A549 (cell line): ENCODE measurements around the gene C2. TPM values are rescaled to one million over a fixed set of nuclear protein-coding genes. Genes with fewer than 3 reads are reported as not detected.
A peak's percentile ranks its signal among the peaks of the same experiment; 100 is the strongest.

ENCODE experiments used
- ATAC-seq, 2 experiments: fragments of 200-7000 bp in 1 of 2; fragments of >200 bp in 1 of 2; cut with Nextera tagmentation in 1 of 2; cut with Tn5 transposase in 1 of 2; 3 replicates each; pipeline versions ENCODE4 v1.8.0 to v1.9.1; 2018 to 2020; ENCODE audit warnings: mild to moderate bottlenecking in 1 of 2, moderate library complexity in 1 of 2
- CTCF ChIA-PET: fragments of 300-600 bp; sonication (Branson Sonifier 250); formaldehyde crosslinking; extraction: SDS; loops from one replicate; lab custom pipeline; 2021; ENCODE audit warnings: antibody characterized with exemption, inconsistent platforms; lab: Yijun Ruan, JAX
- POLR2A ChIA-PET: fragments of 350-600 bp; formaldehyde crosslinking; extraction: SDS; loops from one replicate; lab custom pipeline; 2021; ENCODE audit warnings: antibody characterized with exemption, inconsistent platforms; lab: Yijun Ruan, JAX
- DNase-seq, 2 experiments: peaks; one replicate each; pipeline versions ENCODE4 v3.0.0 to v3.0.0-alpha.2; 2011 to 2016; ENCODE audit warnings: low read depth in 1 of 2, low spot score in 1 of 2
- FAIRE-seq: peaks from 2 replicates; lab custom pipeline; 2011; peaks lifted over from hg19 to GRCh38; lab: Jason Lieb, UNC
- H3K27ac ChIP-seq, 2 experiments: fragments of >200 bp; sonication (Bioruptor Twin); formaldehyde crosslinking; 3 replicates each; pipeline ENCODE4 v1.5.1; 2016 to 2017
- H3K4me1 ChIP-seq: fragments of >200 bp; sonication (Bioruptor Twin); formaldehyde crosslinking; 3 replicates; pipeline ENCODE4 v1.6.1; 2016
- H3K4me2 ChIP-seq: fragments of >200 bp; sonication (Bioruptor Twin); formaldehyde crosslinking; 3 replicates; pipeline ENCODE4 v1.6.1; 2016
- H3K4me3 ChIP-seq: fragments of >200 bp; sonication (Bioruptor Twin); formaldehyde crosslinking; 3 replicates; pipeline ENCODE4 v1.5.1; 2016
- H3K9me3 ChIP-seq: fragments of >200 bp; sonication (Bioruptor Twin); formaldehyde crosslinking; 3 replicates; pipeline ENCODE4 v1.6.1; 2016
- ATOH8 ChIP-seq: fragments of 250-450 bp; sonication (Bioruptor Pico); IDR thresholded peaks from 2 replicates; pipeline ENCODE4 v1.5.0; 2020; ENCODE audit warnings: low read depth, mild to moderate bottlenecking, moderate library complexity
- CBX2 ChIP-seq: fragments of 200-600 bp; sonication (generic); IDR thresholded peaks from 2 replicates; pipeline ENCODE4 v1.6.1; 2016; ENCODE audit warnings: low read depth, mild to moderate bottlenecking, borderline replicate concordance
- CHD2 ChIP-seq: fragments of 150-350 bp; IDR thresholded peaks from 2 replicates; pipeline ENCODE4 v1.6.1; 2014; ENCODE audit warnings: low read length; ENCODE audit not compliant: partially characterized antibody
- CTCF ChIP-seq: fragments of >200 bp; sonication (Bioruptor Twin); formaldehyde crosslinking; IDR thresholded peaks from 3 replicates; pipeline ENCODE4 v1.5.1; 2016
- E2F6 ChIP-seq: IDR thresholded peaks from 2 replicates; pipeline ENCODE4 v1.6.1; 2012; ENCODE audit warnings: low read depth, borderline replicate concordance
- ESRRA ChIP-seq: fragments of 150-350 bp; IDR thresholded peaks from 2 replicates; pipeline ENCODE4 v1.6.1; 2014; ENCODE audit warnings: mild to moderate bottlenecking, low read length, borderline replicate concordance
- FOSB ChIP-seq: fragments of 250-450 bp; sonication (Bioruptor Pico); IDR thresholded peaks from 2 replicates; pipeline ENCODE4 v1.5.0; 2020; ENCODE audit warnings: mild to moderate bottlenecking, moderate library complexity
- HDAC2 ChIP-seq: fragments of 200-600 bp; sonication (generic); IDR thresholded peaks from 2 replicates; pipeline ENCODE4 v1.6.1; 2016
- KDM1A ChIP-seq: fragments of 200-600 bp; sonication (generic); IDR thresholded peaks from 2 replicates; pipeline ENCODE4 v1.6.1; 2016; ENCODE audit warnings: low read depth, mild to moderate bottlenecking
- MAZ ChIP-seq: fragments of 150-350 bp; IDR thresholded peaks from 2 replicates; pipeline ENCODE4 v1.6.1; 2014; ENCODE audit warnings: antibody characterized with exemption, low read depth, low read length, borderline replicate concordance
- NFE2L2 ChIP-seq: fragments of 150-350 bp; conservative IDR thresholded peaks from 2 replicates; pipeline ENCODE4 v1.6.1; 2014; ENCODE audit warnings: low read length
- PBX3 ChIP-seq: IDR thresholded peaks from 2 replicates; pipeline ENCODE4 v1.6.1; 2012
- PHF8 ChIP-seq: fragments of 200-600 bp; sonication (generic); IDR thresholded peaks from 2 replicates; pipeline ENCODE4 v1.6.1; 2016; ENCODE audit warnings: low read depth, mild to moderate bottlenecking, antibody characterized with exemption, moderate library complexity, borderline replicate concordance
- POLR2AphosphoS2 ChIP-seq: conservative IDR thresholded peaks from 2 replicates; pipeline ENCODE4 v1.6.1; 2012; ENCODE audit warnings: low read length, improper control_type of control experiment, inconsistent platforms
- REST ChIP-seq: fragments of 200-600 bp; sonication (generic); IDR thresholded peaks from 2 replicates; pipeline ENCODE4 v1.6.1; 2016; ENCODE audit warnings: antibody characterized with exemption, mild to moderate bottlenecking, moderate library complexity
- RFX5 ChIP-seq: fragments of 450-650 bp; IDR thresholded peaks from 2 replicates; pipeline ENCODE4 v1.7.1; 2014; ENCODE audit warnings: antibody characterized with exemption, mild to moderate bottlenecking, moderate library complexity
- RNF2 ChIP-seq: fragments of 200-600 bp; sonication (generic); IDR thresholded peaks from 2 replicates; pipeline ENCODE4 v1.6.1; 2016; ENCODE audit warnings: low read depth, mild to moderate bottlenecking, antibody characterized with exemption, moderate library complexity, borderline replicate concordance
- SMC3 ChIP-seq: fragments of >200 bp; sonication (Bioruptor Twin); formaldehyde crosslinking; IDR thresholded peaks from 3 replicates; pipeline ENCODE4 v1.6.1; 2018; ENCODE audit warnings: inconsistent platforms
- SREBF2 ChIP-seq: fragments of 450-650 bp; IDR thresholded peaks from 2 replicates; pipeline ENCODE4 v1.6.1; 2014; ENCODE audit warnings: mild to moderate bottlenecking, moderate library complexity
- ZFP36 ChIP-seq: fragments of 450-650 bp; IDR thresholded peaks from 2 replicates; pipeline ENCODE4 v1.6.1; 2014; ENCODE audit warnings: borderline replicate concordance; ENCODE audit not compliant: partially characterized antibody
- WGBS: methylation state at CpG from one replicate; pipeline ENCODE4 v1.1.6; 2017; ENCODE audit errors: missing lambda C conversion rate; 5-methylcytosine and 5-hydroxymethylcytosine counted together
- polyA plus RNA-seq, 4 experiments: library from polyadenylated mRNA; depleted of rRNA in 3 of 4; stranded (reverse); fragments of >200 nt; fragmentation: RNase III in 1 of 4; extraction: RNeasy Plus Mini Kit Qiagen cat#74134 plus additional on column Dnase treatment in 1 of 4; gene quantifications; 2 replicates in 3 of 4; 3 replicates in 1 of 4; pipeline ENCODE4 v1.2.3, GENCODE V29; 2011 to 2017

The C2 gene
- polyA plus RNA-seq, 2 of the 4 experiments (the other 2 are of a cell fraction): 0.22 to 0.87 TPM

GRCh38 chr6:31933537-31933936, 6.0 kb downstream of the C2 start:
- 45% methylated on average over 4 of the region's 19 CpGs for WGBS
- DNase-seq: no peak
- no peak; a peak in 1 of 6 replicates for ATAC-seq
- Histone ChIP-seq H3K4me2 (no peak overlapping the region), H3K9me3 (no peaks in the 10 kb centered on the region), H3K4me1 (no peaks in the 10 kb centered on the region; the same call in 2 of the 3 replicates), H3K4me3 (no peak overlapping the region), H3K27ac (no peak overlapping the region)
- ChIA-PET POLR2A (no interaction called here), CTCF (no interaction called here)
- FAIRE-seq: no peak
- TF ChIP-seq NFE2L2 (no peak), HDAC2 (no peak), FOSB (CRISPR knock-in tag) (no peak)

GRCh38 chr6:31935021-31935420, 7.5 kb downstream of the C2 start:
- CTCF ChIA-PET: interaction anchor here (2.3 kb wide), 1 partner anchor 17 kb away, joined by 10 read pairs; no protein-coding TSS in a partner anchor
- WGBS: 80% methylated on average over 3 of the region's 3 CpGs
- FAIRE-seq: no peak
- Histone ChIP-seq H3K9me3 (no peaks in the 10 kb centered on the region), H3K27ac (no peak overlapping the region), H3K4me3 (no peak overlapping the region), H3K4me2 (no peak overlapping the region), H3K4me1 (no peaks in the 10 kb centered on the region; the same call in 2 of the 3 replicates)
- DNase-seq: no peak
- no peak for ATAC-seq
- POLR2A ChIA-PET: no interaction called here
- no peak for TF ChIP-seq RNF2

GRCh38 chr6:31935823-31936222, 8.3 kb downstream of the C2 start:
- 71% methylated on average over 9 of the region's 9 CpGs for WGBS
- ATAC-seq: no peak
- CTCF ChIA-PET: interaction anchor here (2.3 kb wide), 1 partner anchor 16 kb away, joined by 10 read pairs; no protein-coding TSS in a partner anchor

GRCh38 chr6:31940256-31940664, 12.7 kb downstream of the C2 start:
- H3K4me1 ChIP-seq: peaks cover 21% of the 10 kb centered on the region
- no peak for DNase-seq
- H3K27ac ChIP-seq: peak overlapping the region in 1 of 2 experiments; percentile 50; a peak in 2 of 6 replicates
- no peak overlapping the region for H3K4me3 ChIP-seq
- WGBS: 14% methylated on average over 3 of the region's 6 CpGs
- CTCF ChIA-PET: interaction anchor here (0.5 to 2.9 kb wide), 4 partner anchors 12 to 244 kb away, joined by 3 to 11 read pairs (median 3); no protein-coding TSS in a partner anchor
- POLR2A ChIA-PET: interaction anchor here (1.2 kb wide), 1 partner anchor 12 kb away, joined by 4 read pairs; no protein-coding TSS in a partner anchor
- no peak for FAIRE-seq
- H3K9me3 ChIP-seq: no peaks in the 10 kb centered on the region
- peak in 1 of 2 experiments; percentile 16; a peak in 1 of 6 replicates for ATAC-seq
- peak overlapping the region; percentile 35; the same call in 2 of the 3 replicates for H3K4me2 ChIP-seq
- TF ChIP-seq MAZ: no peak
- TF ChIP-seq CBX2: no peak
- TF ChIP-seq PBX3: no peak
- TF ChIP-seq CTCF: no peak
- TF ChIP-seq REST: no peak

More at GRCh38 chr6:31935823-31936222, 8.3 kb downstream of the C2 start:
- TF ChIP-seq PBX3 (no peak), KDM1A (no peak), ATOH8 (CRISPR knock-in tag) (no peak), FOSB (CRISPR knock-in tag) (no peak), SREBF2 (no peak), E2F6 (no peak), CHD2 (no peak), POLR2AphosphoS2 (no peak), NFE2L2 (no peak), RFX5 (no peak), SMC3 (no peak), ZFP36 (no peak), ESRRA (no peak), PHF8 (no peak)
- Histone ChIP-seq H3K4me2 (no peak overlapping the region), H3K9me3 (no peaks in the 10 kb centered on the region), H3K4me1 (peaks cover 8% of the 10 kb centered on the region), H3K27ac (no peak overlapping the region), H3K4me3 (no peak overlapping the region)
- DNase-seq (no peak), FAIRE-seq (no peak)
- POLR2A ChIA-PET: no interaction called here
